ENCODE results near the gene AKAP10.

DNA sequence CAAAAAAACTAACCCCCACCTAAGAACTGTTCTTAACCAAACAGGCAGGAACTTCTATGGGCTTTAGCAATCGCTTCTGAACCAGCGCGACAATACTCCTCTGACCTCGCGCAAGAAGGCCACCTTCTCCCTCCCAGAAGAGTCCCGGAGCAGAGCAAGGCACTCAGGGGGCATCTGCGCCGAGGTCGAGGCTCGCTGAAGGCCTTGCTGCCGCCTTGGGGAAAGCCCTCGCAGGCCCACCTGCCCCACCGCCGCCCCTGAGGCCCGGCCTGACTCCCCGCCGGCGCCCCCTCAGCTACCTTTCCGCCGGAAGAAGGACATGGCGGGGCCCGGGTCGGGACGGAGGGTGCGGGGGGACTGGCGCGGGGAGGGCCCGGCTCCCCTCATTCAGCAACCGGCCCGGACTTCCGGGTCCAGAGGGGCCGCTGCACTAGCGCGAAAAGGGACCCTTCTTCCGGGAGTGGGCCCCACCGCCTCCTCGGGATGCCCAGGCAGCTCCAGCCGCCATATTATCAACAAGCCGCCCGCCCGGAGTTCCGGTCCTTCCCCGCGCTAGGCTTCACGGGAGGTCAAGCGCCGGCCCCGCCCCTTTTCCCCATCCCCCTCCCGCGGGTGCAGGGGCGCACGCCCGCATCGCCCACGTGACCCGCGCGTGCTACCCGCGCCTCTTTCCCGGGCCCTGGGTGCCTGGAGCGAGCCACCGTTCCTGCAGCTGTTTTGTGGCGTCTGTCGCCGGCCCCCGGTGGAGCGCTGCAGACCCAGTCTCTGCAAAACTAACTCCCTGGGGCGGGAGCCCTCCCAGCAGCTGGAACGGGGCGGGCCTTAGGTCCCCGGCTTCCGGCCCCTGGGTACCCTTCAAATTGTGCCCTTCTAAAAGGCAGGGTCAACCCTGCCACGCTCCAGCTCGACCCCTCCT lies at the start of gene AKAP10:
- TF ChIP-seq, protein P1, sequence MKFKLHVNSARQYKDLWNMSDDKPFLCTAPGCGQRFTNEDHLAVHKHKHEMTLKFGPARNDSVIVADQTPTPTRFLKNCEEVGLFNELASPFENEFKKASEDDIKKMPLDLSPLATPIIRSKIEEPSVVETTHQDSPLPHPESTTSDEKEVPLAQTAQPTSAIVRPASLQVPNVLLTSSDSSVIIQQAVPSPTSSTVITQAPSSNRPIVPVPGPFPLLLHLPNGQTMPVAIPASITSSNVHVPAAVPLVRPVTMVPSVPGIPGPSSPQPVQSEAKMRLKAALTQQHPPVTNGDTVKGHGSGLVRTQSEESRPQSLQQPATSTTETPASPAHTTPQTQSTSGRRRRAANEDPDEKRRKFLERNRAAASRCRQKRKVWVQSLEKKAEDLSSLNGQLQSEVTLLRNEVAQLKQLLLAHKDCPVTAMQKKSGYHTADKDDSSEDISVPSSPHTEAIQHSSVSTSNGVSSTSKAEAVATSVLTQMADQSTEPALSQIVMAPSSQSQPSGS (IDR thresholded peaks at IDR 0.05; ENCODE audit: low read length), result no peak
- TF ChIP-seq CEBPB (IDR thresholded peaks at IDR 0.05; ENCODE audit: low read depth, low read length), result no peak
- TF ChIP-seq SIN3A (conservative IDR thresholded peaks at IDR 0.05 in 1 of 2, IDR thresholded peaks at IDR 0.05 in 1 of 2; ENCODE audit: low read depth in 1 of 2, low read length in 2 of 2), result peak; percentile 47 to 59; a peak in 2 of 4 replicates
- TF ChIP-seq ZNF274 (IDR thresholded peaks at IDR 0.05; ENCODE audit: borderline replicate concordance, extremely low read depth, low read length), result no peak
- no peak for TF ChIP-seq CTCF (IDR thresholded peaks at IDR 0.05; ENCODE audit: control extremely low read depth in 1 of 3, insufficient read depth in 1 of 3, low read depth in 1 of 3, low read length in 3 of 3)
- no peak for TF ChIP-seq GTF2F1 (IDR thresholded peaks at IDR 0.05; ENCODE audit: borderline replicate concordance, low read depth, low read length)
- no peak for TF ChIP-seq KDM1A (IDR thresholded peaks at IDR 0.05; ENCODE audit: borderline replicate concordance, low read length)
- no peak for TF ChIP-seq EZH2 (IDR thresholded peaks at IDR 0.05; ENCODE audit: low read depth, low read length, severe bottlenecking)
- TF ChIP-seq JUN (IDR thresholded peaks at IDR 0.05; ENCODE audit: low read depth, low read length), result no peak
- peak; percentile 72; the same call in 1 of the 2 replicates for TF ChIP-seq POLR2AphosphoS5 (IDR thresholded peaks at IDR 0.05; ENCODE audit: low read depth, low read length)
- peak; percentile 70 to 92 for TF ChIP-seq POLR2A (IDR thresholded peaks at IDR 0.05; ENCODE audit: control extremely low read depth in 1 of 2, low read depth in 2 of 2, low read length in 2 of 2)
- TF ChIP-seq GABPA (IDR thresholded peaks at IDR 0.05; ENCODE audit: borderline replicate concordance, insufficient read depth, low read length), result peak; percentile 41; the same call in 1 of the 2 replicates
- TF ChIP-seq BCL11A (IDR thresholded peaks at IDR 0.05; ENCODE audit: low read depth in 2 of 2, low read length in 2 of 2), result no peak

Measured in H1 (cell line).